ENCODE measurements around the gene RNF222.

The RNF222 gene

GRCh38 chr17:8345052-8345690 is 52.5 kb downstream of the RNF222 start:
- no peak for DNase-seq (ENCODE audit: extremely low read depth, low read depth)
- TF ChIP-seq, protein P1, sequence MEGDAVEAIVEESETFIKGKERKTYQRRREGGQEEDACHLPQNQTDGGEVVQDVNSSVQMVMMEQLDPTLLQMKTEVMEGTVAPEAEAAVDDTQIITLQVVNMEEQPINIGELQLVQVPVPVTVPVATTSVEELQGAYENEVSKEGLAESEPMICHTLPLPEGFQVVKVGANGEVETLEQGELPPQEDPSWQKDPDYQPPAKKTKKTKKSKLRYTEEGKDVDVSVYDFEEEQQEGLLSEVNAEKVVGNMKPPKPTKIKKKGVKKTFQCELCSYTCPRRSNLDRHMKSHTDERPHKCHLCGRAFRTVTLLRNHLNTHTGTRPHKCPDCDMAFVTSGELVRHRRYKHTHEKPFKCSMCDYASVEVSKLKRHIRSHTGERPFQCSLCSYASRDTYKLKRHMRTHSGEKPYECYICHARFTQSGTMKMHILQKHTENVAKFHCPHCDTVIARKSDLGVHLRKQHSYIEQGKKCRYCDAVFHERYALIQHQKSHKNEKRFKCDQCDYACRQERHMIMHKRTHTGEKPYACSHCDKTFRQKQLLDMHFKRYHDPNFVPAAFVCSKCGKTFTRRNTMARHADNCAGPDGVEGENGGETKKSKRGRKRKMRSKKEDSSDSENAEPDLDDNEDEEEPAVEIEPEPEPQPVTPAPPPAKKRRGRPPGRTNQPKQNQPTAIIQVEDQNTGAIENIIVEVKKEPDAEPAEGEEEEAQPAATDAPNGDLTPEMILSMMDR (IDR thresholded peaks at IDR 0.05; ENCODE audit: low read depth, low read length) = no peak

GRCh38 chr17:8341456-8341855 is 56.2 kb downstream of the RNF222 start:
- DNase-seq (ENCODE audit: extremely low read depth, low read depth) = no peak
- TF ChIP-seq, protein P1 (IDR thresholded peaks at IDR 0.05; ENCODE audit: low read depth, low read length) = no peak

Measured in AG09319 (cell line).